H9 (cell line): Measurements from ENCODE around the gene EFNB2. TPM values are rescaled to one million over a fixed set of nuclear protein-coding genes. Genes with fewer than 3 reads are reported as not detected.

Source experiments
- DNase-seq: peaks from one replicate; pipeline ENCODE4 v3.0.0-alpha.2; 2017
- H2AFZ ChIP-seq: one replicate; pipeline ENCODE4 v1.6.1; 2013; ENCODE audit warnings: mild to moderate bottlenecking, low read length, control low read depth, moderate library complexity
- H2AK5ac ChIP-seq: 2 replicates; pipeline ENCODE4 v1.6.1; 2013; ENCODE audit warnings: low read length, control low read depth, mixed read lengths; ENCODE audit not compliant: insufficient read length
- H2BK120ac ChIP-seq: one replicate; pipeline ENCODE4 v1.6.1; 2013; ENCODE audit warnings: low read depth, mild to moderate bottlenecking, low read length, control low read depth, inconsistent platforms; ENCODE audit not compliant: poor library complexity, severe bottlenecking
- H2BK12ac ChIP-seq: 2 replicates; pipeline ENCODE4 v1.6.1; 2013; ENCODE audit warnings: low read length, control low read depth, mixed read lengths, low read depth; ENCODE audit not compliant: insufficient read length
- H2BK15ac ChIP-seq: 2 replicates; pipeline ENCODE4 v1.6.1; 2013; ENCODE audit warnings: low read depth, low read length, control low read depth
- H2BK20ac ChIP-seq: one replicate; pipeline ENCODE4 v1.6.1; 2013; ENCODE audit warnings: low read depth, mild to moderate bottlenecking, low read length, control low read depth, inconsistent platforms; ENCODE audit not compliant: poor library complexity, severe bottlenecking
- H2BK5ac ChIP-seq: 2 replicates; pipeline ENCODE4 v1.6.1; 2013; ENCODE audit warnings: low read length, control low read depth, mixed read lengths; ENCODE audit not compliant: insufficient read length
- H3K14ac ChIP-seq: 2 replicates; pipeline ENCODE4 v1.6.1; 2013; ENCODE audit warnings: low read length, control low read depth; ENCODE audit not compliant: insufficient read depth
- H3K18ac ChIP-seq: 2 replicates; pipeline ENCODE4 v1.6.1; 2013; ENCODE audit warnings: low read depth, mild to moderate bottlenecking, mixed read lengths, low read length, control low read depth; ENCODE audit not compliant: insufficient read length
- H3K23ac ChIP-seq: 2 replicates; pipeline ENCODE4 v1.6.1; 2013; ENCODE audit warnings: low read length, control low read depth, mixed read lengths, low read depth; ENCODE audit not compliant: insufficient read length
- H3K23me2 ChIP-seq: 2 replicates; pipeline ENCODE4 v1.6.1; 2013; ENCODE audit warnings: low read depth, mild to moderate bottlenecking, mixed read lengths, low read length, control low read depth; ENCODE audit not compliant: insufficient read length, poor library complexity, severe bottlenecking
- H3K27ac ChIP-seq: 2 replicates; pipeline ENCODE4 v1.5.1; 2013; ENCODE audit warnings: low read length, control low read depth, mixed read lengths, low read depth; ENCODE audit not compliant: insufficient read length
- H3K27me3 ChIP-seq: 2 replicates; pipeline ENCODE4 v1.6.1; 2013; ENCODE audit warnings: low read length, control low read depth, inconsistent platforms; ENCODE audit not compliant: insufficient read depth
- H3K4ac ChIP-seq: 2 replicates; pipeline ENCODE4 v1.6.1; 2013; ENCODE audit warnings: low read depth, mild to moderate bottlenecking, control low read depth, inconsistent platforms, low read length, moderate library complexity
- H3K4me1 ChIP-seq: 2 replicates; pipeline ENCODE4 v1.6.1; 2013; ENCODE audit warnings: low read length, control low read depth, inconsistent platforms; ENCODE audit not compliant: insufficient read depth
- H3K4me2 ChIP-seq: 2 replicates; pipeline ENCODE4 v1.6.1; 2013; ENCODE audit warnings: low read length, control low read depth, mixed read lengths; ENCODE audit not compliant: insufficient read length, insufficient read depth
- H3K56ac ChIP-seq: 2 replicates; pipeline ENCODE4 v1.6.1; 2013; ENCODE audit warnings: low read depth, mild to moderate bottlenecking, mixed read lengths, low read length, control low read depth; ENCODE audit not compliant: insufficient read length
- H3K79me1 ChIP-seq: 2 replicates; pipeline ENCODE4 v1.6.1; 2013; ENCODE audit warnings: low read depth, mild to moderate bottlenecking, moderate library complexity, low read length, control low read depth, inconsistent platforms; ENCODE audit not compliant: insufficient read depth, poor library complexity, severe bottlenecking
- H3K79me2 ChIP-seq: 2 replicates; pipeline ENCODE4 v1.6.1; 2013; ENCODE audit warnings: low read length, control low read depth, inconsistent platforms; ENCODE audit not compliant: insufficient read depth
- H3K9ac ChIP-seq: 2 replicates; pipeline ENCODE4 v1.6.1; 2013; ENCODE audit warnings: low read length, control low read depth, mixed read lengths; ENCODE audit not compliant: insufficient read length; ENCODE audit errors: extremely low read depth
- H3K9me3 ChIP-seq: one replicate; pipeline ENCODE4 v1.6.1; 2013; ENCODE audit warnings: low read depth, low read length, inconsistent platforms; ENCODE audit not compliant: control insufficient read depth
- H3T11ph ChIP-seq: one replicate; pipeline ENCODE4 v1.6.1; 2013; ENCODE audit warnings: mild to moderate bottlenecking, low read length, control low read depth, inconsistent platforms
- H4K20me1 ChIP-seq: one replicate; pipeline ENCODE4 v1.6.1; 2013; ENCODE audit not compliant: control insufficient read depth, insufficient read length, insufficient read depth
- H4K5ac ChIP-seq: 2 replicates; pipeline ENCODE4 v1.6.1; 2013; ENCODE audit warnings: low read depth, mild to moderate bottlenecking, mixed read lengths, low read length, control low read depth; ENCODE audit not compliant: insufficient read length
- H4K8ac ChIP-seq: replicated peaks from 2 replicates; pipeline ENCODE4 v1.6.1; 2013; ENCODE audit warnings: low read length, control low read depth, mixed read lengths, low read depth; ENCODE audit not compliant: insufficient read length
- H4K91ac ChIP-seq: 2 replicates; pipeline ENCODE4 v1.6.1; 2013; ENCODE audit warnings: low read depth, mild to moderate bottlenecking, moderate library complexity, mixed read lengths, low read length, control low read depth; ENCODE audit not compliant: insufficient read length
- H3K27ac Mint-ChIP-seq, 3 experiments: 2 replicates in 2 of 3; 3 replicates in 1 of 3; pipeline ENCODE4 v1.8.0; 2020 to 2021; ENCODE audit warnings: mixed read lengths in 3 of 3, mild to moderate bottlenecking in 1 of 3, moderate library complexity in 1 of 3
- H3K27me3 Mint-ChIP-seq: 2 replicates; pipeline ENCODE4 v1.8.0; 2021; ENCODE audit warnings: low read depth, mild to moderate bottlenecking, moderate library complexity, mixed read lengths
- H3K36me3 Mint-ChIP-seq, 3 experiments: 2 replicates in 2 of 3; 3 replicates in 1 of 3; pipeline ENCODE4 v1.8.0; 2020 to 2021; ENCODE audit warnings: low read depth in 3 of 3, mixed read lengths in 3 of 3; ENCODE audit not compliant: insufficient read depth in 1 of 3
- H3K4me1 Mint-ChIP-seq, 2 experiments: 2 replicates each; pipeline ENCODE4 v1.8.0; 2020; ENCODE audit warnings: mixed read lengths in 2 of 2
- H3K4me3 Mint-ChIP-seq, 2 experiments: 2 replicates in 1 of 2; 3 replicates in 1 of 2; pipeline ENCODE4 v1.8.0; 2020 to 2021; ENCODE audit warnings: mild to moderate bottlenecking in 2 of 2, mixed read lengths in 2 of 2, moderate library complexity in 1 of 2
- H3K9me3 Mint-ChIP-seq, 2 experiments: 2 replicates in 1 of 2; 3 replicates in 1 of 2; pipeline ENCODE4 v1.8.0; 2020; ENCODE audit warnings: mild to moderate bottlenecking in 2 of 2, mixed read lengths in 2 of 2, moderate library complexity in 1 of 2
- WGBS: extraction: QIAGEN DNeasy Blood & Tissue Kit; methylation state at CpG from one replicate; pipeline ENCODE4 v1.1.7; 2013; ENCODE audit warnings: missing lambda C conversion rate, low lambda C conversion rate, mixed read lengths; ENCODE audit not compliant: insufficient read length; ENCODE audit errors: extremely low coverage; 5-methylcytosine and 5-hydroxymethylcytosine counted together
- total RNA-seq: library from RNA; stranded (reverse); gene quantifications from 2 replicates; pipeline ENCODE4 v1.2.1, GENCODE V29; 2021
- TF ChIP-seq, protein P1 (sequence below): fragments of 200-600 bp; sonication (generic); conservative IDR thresholded peaks from 3 replicates; pipeline ENCODE4 v1.8.0; 2021; ENCODE audit warnings: antibody characterized with exemption, mild to moderate bottlenecking

The EFNB2 gene
- total RNA-seq, 1 experiment from 2014 or later, result 12.7 TPM

DNA sequence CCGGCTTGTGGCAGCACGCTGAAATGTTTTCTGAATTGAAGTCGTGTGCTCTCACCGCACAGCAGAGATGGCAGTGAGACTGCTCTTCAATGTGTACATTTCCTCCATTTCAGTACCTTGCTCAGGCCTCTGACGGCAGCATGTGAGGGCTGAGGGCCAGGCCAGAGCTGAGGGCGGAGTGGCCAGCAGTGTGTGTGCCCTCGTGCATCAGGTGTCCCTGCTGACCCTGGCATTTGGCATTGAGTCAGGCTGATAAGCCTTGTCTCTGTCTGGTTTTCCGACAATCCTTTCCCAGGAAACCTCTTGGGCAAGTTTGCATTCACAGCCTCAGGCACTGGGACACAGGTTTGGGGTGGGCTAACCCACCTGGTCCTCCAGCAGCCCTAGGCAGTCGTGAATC lies 62.3 kb downstream of the EFNB2 start:
- no peak overlapping the region for H2AK5ac ChIP-seq
- H3K23me2 ChIP-seq, result no peaks in the 10 kb centered on the region
- H2BK20ac ChIP-seq, result no peak overlapping the region
- no peaks in the 10 kb centered on the region for H3K79me2 ChIP-seq
- Mint-ChIP-seq H3K36me3 (no peaks in the 10 kb centered on the region), H3K27me3 (peaks cover 2% of the 10 kb centered on the region; the same call in 1 of the 2 replicates), H3K4me3 (no peak overlapping the region), H3K9me3 (no peaks in the 10 kb centered on the region), H3K4me1 (peaks cover 13 to 19% of the 10 kb centered on the region in 2 experiments), H3K27ac (no peak overlapping the region)
- H3K27ac ChIP-seq, result no peak overlapping the region
- TF ChIP-seq, protein P1, sequence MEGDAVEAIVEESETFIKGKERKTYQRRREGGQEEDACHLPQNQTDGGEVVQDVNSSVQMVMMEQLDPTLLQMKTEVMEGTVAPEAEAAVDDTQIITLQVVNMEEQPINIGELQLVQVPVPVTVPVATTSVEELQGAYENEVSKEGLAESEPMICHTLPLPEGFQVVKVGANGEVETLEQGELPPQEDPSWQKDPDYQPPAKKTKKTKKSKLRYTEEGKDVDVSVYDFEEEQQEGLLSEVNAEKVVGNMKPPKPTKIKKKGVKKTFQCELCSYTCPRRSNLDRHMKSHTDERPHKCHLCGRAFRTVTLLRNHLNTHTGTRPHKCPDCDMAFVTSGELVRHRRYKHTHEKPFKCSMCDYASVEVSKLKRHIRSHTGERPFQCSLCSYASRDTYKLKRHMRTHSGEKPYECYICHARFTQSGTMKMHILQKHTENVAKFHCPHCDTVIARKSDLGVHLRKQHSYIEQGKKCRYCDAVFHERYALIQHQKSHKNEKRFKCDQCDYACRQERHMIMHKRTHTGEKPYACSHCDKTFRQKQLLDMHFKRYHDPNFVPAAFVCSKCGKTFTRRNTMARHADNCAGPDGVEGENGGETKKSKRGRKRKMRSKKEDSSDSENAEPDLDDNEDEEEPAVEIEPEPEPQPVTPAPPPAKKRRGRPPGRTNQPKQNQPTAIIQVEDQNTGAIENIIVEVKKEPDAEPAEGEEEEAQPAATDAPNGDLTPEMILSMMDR, result no peak
- peak overlapping the region; percentile 29; the same call in 1 of the 2 replicates for H3K14ac ChIP-seq
- no peaks in the 10 kb centered on the region for H3K9me3 ChIP-seq
- H3T11ph ChIP-seq, result no peak overlapping the region
- H3K9ac ChIP-seq, result no peak overlapping the region
- H2BK12ac ChIP-seq, result no peak overlapping the region
- H3K4me1 ChIP-seq, result peaks cover 2% of the 10 kb centered on the region; the same call in 1 of the 2 replicates
- H4K5ac ChIP-seq, result no peak overlapping the region
- H3K27me3 ChIP-seq, result no peaks in the 10 kb centered on the region
- H3K23ac ChIP-seq, result no peak overlapping the region
- no peak overlapping the region for H4K91ac ChIP-seq
- WGBS, result no CpG with 5 or more reads among the region's 9 CpGs
- no peak overlapping the region for H3K4ac ChIP-seq
- H4K20me1 ChIP-seq, result no peaks in the 10 kb centered on the region
- no peak overlapping the region for H3K4me2 ChIP-seq
- H3K79me1 ChIP-seq, result no peaks in the 10 kb centered on the region
- no peak overlapping the region for H3K56ac ChIP-seq
- H2BK5ac ChIP-seq, result no peak overlapping the region
- no peak overlapping the region for H2AFZ ChIP-seq
- H3K18ac ChIP-seq, result peak overlapping the region; percentile 21
- no peak overlapping the region for H2BK120ac ChIP-seq
- no peak overlapping the region for H4K8ac ChIP-seq
- no peak for DNase-seq
- no peak overlapping the region for H2BK15ac ChIP-seq
